Spleen (tissue), 11 donors: ENCODE measurements around the gene GCLM. TPM values are rescaled to one million over a fixed set of nuclear protein-coding genes. Genes with fewer than 3 reads are reported as not detected.

ENCODE experiments used
- DNase-seq: peaks from one replicate; pipeline ENCODE4 v3.0.0-alpha.2; 2020
- H3K27ac ChIP-seq, 8 donors: fragments of 200-600 bp; sonication (generic) in 7 of 8; 1 replicate in 4 of 8; 2 replicates in 4 of 8; pipeline versions ENCODE4 v1.5.0 to v1.8.0; 2016 to 2021; ENCODE audit warnings: inconsistent platforms in 4 of 8, mild to moderate bottlenecking in 4 of 8, moderate library complexity in 1 of 8
- H3K27me3 ChIP-seq, 7 donors: fragments of 200-600 bp; sonication (generic) in 6 of 7; replicated peaks in 1 of 7; 1 replicate in 4 of 7; 2 replicates in 3 of 7; pipeline versions ENCODE4 v1.5.0 to v1.8.0; 2016 to 2021; ENCODE audit warnings: inconsistent platforms in 3 of 7, mild to moderate bottlenecking in 1 of 7
- H3K36me3 ChIP-seq, 6 donors: fragments of 200-600 bp; sonication (generic) in 5 of 6; 1 replicate in 4 of 6; 2 replicates in 2 of 6; pipeline versions ENCODE4 v1.5.0 to v1.8.0; 2016 to 2021; ENCODE audit warnings: inconsistent platforms in 2 of 6
- H3K4me1 ChIP-seq, 6 donors: fragments of 200-600 bp; sonication (generic) in 5 of 6; 1 replicate in 3 of 6; 2 replicates in 3 of 6; pipeline versions ENCODE4 v1.5.0 to v1.8.0; 2016 to 2021; ENCODE audit warnings: inconsistent platforms in 3 of 6
- H3K4me3 ChIP-seq, 8 donors: fragments of 200-600 bp; sonication (generic) in 7 of 8; 1 replicate in 4 of 8; 2 replicates in 4 of 8; pipeline versions ENCODE4 v1.5.0 to v1.8.0; 2016 to 2021; ENCODE audit warnings: inconsistent platforms in 4 of 8, mild to moderate bottlenecking in 4 of 8, moderate library complexity in 2 of 8
- H3K9me3 ChIP-seq, 8 donors: fragments of 200-600 bp; sonication (generic) in 7 of 8; 1 replicate in 4 of 8; 2 replicates in 4 of 8; pipeline versions ENCODE4 v1.5.0 to v1.8.0; 2016 to 2021; ENCODE audit warnings: inconsistent platforms in 4 of 8
- POLR2A ChIP-seq, 3 donors: fragments of 450-650 bp; IDR thresholded peaks; one replicate each; pipeline ENCODE4 v1.5.1; 2017; ENCODE audit warnings: antibody characterized with exemption in 3 of 3, mild to moderate bottlenecking in 1 of 3
- POLR2AphosphoS5 ChIP-seq, 3 donors: sonication (generic); formaldehyde crosslinking; IDR thresholded peaks; one replicate each; pipeline ENCODE4 v1.5.1; 2017; ENCODE audit warnings: antibody characterized with exemption in 3 of 3
- WGBS, 5 donors: extraction: QIAGEN DNeasy Blood & Tissue Kit in 3 of 5; methylation state at CpG; one replicate each; pipeline versions ENCODE4 v1.1.5 to v1.1.7; 2013 to 2018; 5-methylcytosine and 5-hydroxymethylcytosine counted together
- intact Hi-C: fragments of 100-400 bp; cut with DNase I; formaldehyde crosslinking; loops from one replicate; pipeline ENCODE4 v1.15.0; 2023; ENCODE audit warnings: low total_unique reads
- polyA plus RNA-seq, 3 donors: library from polyadenylated mRNA; stranded (reverse); fragments of 200-250 nt; gene quantifications; one replicate each; pipeline ENCODE4 v1.2.1, GENCODE V29; 2013
- total RNA-seq, 7 donors: library from RNA; depleted of rRNA in 3 of 7; stranded (reverse); fragments of >200 nt in 3 of 7; fragmentation: NEBNext Ultra II Directional in 4 of 7; extraction: Animal tissue kit (Norgen Biotek cat#: 25700) in 4 of 7; gene quantifications; one replicate each; pipeline versions ENCODE4 v1.1.0 to v1.2.1, GENCODE V29; 2016 to 2021
- TF ChIP-seq, protein P1 (sequence below), 11 experiments: fragments of 200-600 bp in 7 of 11; fragments of 450-650 bp in 4 of 11; sonication (generic) in 4 of 11; IDR thresholded peaks in 8 of 11; conservative IDR thresholded peaks in 3 of 11; 1 replicate in 7 of 11; 2 replicates in 4 of 11; pipeline versions ENCODE4 v1.4.0 to v1.8.0; 2016 to 2021; ENCODE audit warnings: antibody characterized with exemption in 11 of 11, inconsistent platforms in 4 of 11, mild to moderate bottlenecking in 1 of 11
- donor health status: healthy with polysubstance abuse.
- donor health status: DM: no; HTN: no; CAD: no; lungs with moderate emphysema.
- donor health status: DM: no; HTN: no; CAD: no.
- donor health status: Bipolar disorder and iron deficiency.
- donor health status: healthy.
- donor health status: DM: no; HTN: no; CAD: no.
- donor health status: DM: yes; HTN: yes; CAD: no.

GCLM gene
- total and polyA plus RNA-seq, 10 donors: 3.6 to 23.3 (median 17.2) TPM

GRCh38 chr1:93908394-93909145 lies 660 bp downstream of the GCLM start:
- intact Hi-C loops: no loop called here
- no peaks in the 10 kb centered on the region for H3K36me3 ChIP-seq
- H3K9me3 ChIP-seq: peaks cover 0 to 6% (median 2%) of the 10 kb centered on the region in 8 donors
- DNase-seq: peak; percentile 95
- peak overlapping the region; percentile 35 to 95 (median 87) for H3K4me3 ChIP-seq
- WGBS, 5 donors: 0 to 1% (median 0%) methylated on average over 33 to 49 of the region's 49 CpGs
- no peak for TF ChIP-seq POLR2A (IDR thresholded peaks at IDR 0.05)
- TF ChIP-seq, protein P1, sequence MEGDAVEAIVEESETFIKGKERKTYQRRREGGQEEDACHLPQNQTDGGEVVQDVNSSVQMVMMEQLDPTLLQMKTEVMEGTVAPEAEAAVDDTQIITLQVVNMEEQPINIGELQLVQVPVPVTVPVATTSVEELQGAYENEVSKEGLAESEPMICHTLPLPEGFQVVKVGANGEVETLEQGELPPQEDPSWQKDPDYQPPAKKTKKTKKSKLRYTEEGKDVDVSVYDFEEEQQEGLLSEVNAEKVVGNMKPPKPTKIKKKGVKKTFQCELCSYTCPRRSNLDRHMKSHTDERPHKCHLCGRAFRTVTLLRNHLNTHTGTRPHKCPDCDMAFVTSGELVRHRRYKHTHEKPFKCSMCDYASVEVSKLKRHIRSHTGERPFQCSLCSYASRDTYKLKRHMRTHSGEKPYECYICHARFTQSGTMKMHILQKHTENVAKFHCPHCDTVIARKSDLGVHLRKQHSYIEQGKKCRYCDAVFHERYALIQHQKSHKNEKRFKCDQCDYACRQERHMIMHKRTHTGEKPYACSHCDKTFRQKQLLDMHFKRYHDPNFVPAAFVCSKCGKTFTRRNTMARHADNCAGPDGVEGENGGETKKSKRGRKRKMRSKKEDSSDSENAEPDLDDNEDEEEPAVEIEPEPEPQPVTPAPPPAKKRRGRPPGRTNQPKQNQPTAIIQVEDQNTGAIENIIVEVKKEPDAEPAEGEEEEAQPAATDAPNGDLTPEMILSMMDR (IDR thresholded peaks at IDR 0.05 in 8 of 11, conservative IDR thresholded peaks at IDR 0.05 in 3 of 11): no peak
- peak in 2 of 3 donors; percentile 0 to 47 for TF ChIP-seq POLR2AphosphoS5 (IDR thresholded peaks at IDR 0.05)
- H3K27ac ChIP-seq: peak overlapping the region; percentile 64 to 97 (median 94)
- peaks cover 9 to 59% (median 43%) of the 10 kb centered on the region in 6 donors for H3K4me1 ChIP-seq
- no peaks in the 10 kb centered on the region for H3K27me3 ChIP-seq

DNA sequence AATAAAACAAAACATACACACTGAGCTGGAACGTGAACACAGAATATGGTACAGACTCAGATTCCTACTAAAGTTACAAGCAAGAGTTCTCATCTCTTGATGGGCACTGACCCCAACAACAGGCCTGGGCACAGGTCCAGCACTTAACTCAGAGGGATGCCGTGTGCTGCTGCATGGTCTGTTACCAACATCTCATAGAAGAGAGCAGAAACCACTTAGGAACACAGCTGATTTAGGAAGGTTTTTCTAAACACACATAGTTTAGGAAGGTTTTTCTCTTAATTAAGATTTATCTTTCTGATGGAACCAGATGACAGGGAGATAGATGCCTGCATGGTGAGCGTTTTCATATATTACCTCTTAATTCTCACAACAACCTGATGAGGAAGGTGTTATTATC lies 1.5 kb downstream of the GCLM start:
- Histone ChIP-seq H3K4me3 (peak overlapping the region in 5 of 8 donors; percentile 78 to 95 (median 88)), H3K36me3 (no peaks in the 10 kb centered on the region), H3K4me1 (peaks cover 9 to 66% (median 44%) of the 10 kb centered on the region in 6 donors), H3K27me3 (no peaks in the 10 kb centered on the region), H3K9me3 (peaks cover 0 to 6% (median 2%) of the 10 kb centered on the region in 8 donors), H3K27ac (peak overlapping the region in 2 of 8 donors; percentile 92 to 97)
- no peak for DNase-seq
- WGBS, 5 donors: 46 to 62% (median 58%) methylated on average over 3 of the region's 3 CpGs
- intact Hi-C loops: no loop called here
- TF ChIP-seq POLR2AphosphoS5 (IDR thresholded peaks at IDR 0.05) (no peak), POLR2A (IDR thresholded peaks at IDR 0.05) (no peak)
- TF ChIP-seq, protein P1 (IDR thresholded peaks at IDR 0.05 in 8 of 11, conservative IDR thresholded peaks at IDR 0.05 in 3 of 11): no peak

GRCh38 chr1:93906480-93906879 lies 2.8 kb downstream of the GCLM start:
- Histone ChIP-seq H3K27ac (no peak overlapping the region), H3K27me3 (no peaks in the 10 kb centered on the region), H3K4me1 (peaks cover 9 to 66% (median 44%) of the 10 kb centered on the region in 6 donors), H3K4me3 (no peak overlapping the region), H3K36me3 (peaks cover 0 to 2% (median 0%) of the 10 kb centered on the region in 6 donors), H3K9me3 (peaks cover 0 to 6% (median 2%) of the 10 kb centered on the region in 8 donors)
- no peak for DNase-seq
- TF ChIP-seq POLR2A (IDR thresholded peaks at IDR 0.05) (no peak), POLR2AphosphoS5 (IDR thresholded peaks at IDR 0.05) (no peak)
- TF ChIP-seq, protein P1 (IDR thresholded peaks at IDR 0.05 in 8 of 11, conservative IDR thresholded peaks at IDR 0.05 in 3 of 11): no peak
- WGBS, 5 donors: 91 to 96% (median 96%) methylated on average over 3 of the region's 3 CpGs
- intact Hi-C loops: no loop called here

DNA sequence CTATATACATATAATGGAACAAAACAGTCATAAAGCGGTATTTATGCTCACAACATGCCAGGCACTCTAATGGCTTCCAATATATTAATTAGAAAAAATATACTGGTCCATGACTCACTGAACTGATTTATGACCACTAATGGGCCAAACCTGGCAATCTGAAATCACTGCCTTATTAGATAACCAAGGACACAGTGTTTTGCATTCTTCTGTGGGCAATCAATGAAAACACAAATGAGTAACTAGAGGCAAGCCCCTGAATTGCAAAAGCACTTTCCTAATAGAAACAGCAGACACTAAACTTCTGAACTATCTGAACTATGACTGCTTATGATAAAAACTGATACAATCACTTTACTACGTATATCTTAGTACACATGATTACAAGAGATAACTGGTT lies 3.5 kb downstream of the GCLM start:
- WGBS, 5 donors: 89 to 97% (median 93%) methylated on average over 2 of the region's 2 CpGs
- H3K27ac ChIP-seq: no peak overlapping the region
- intact Hi-C loops: no loop called here

More for the DNA sequence above, 3.5 kb downstream of the GCLM start:
- DNase-seq: no peak
- Histone ChIP-seq H3K4me3 (no peak overlapping the region), H3K36me3 (peaks cover 0 to 9% (median 4%) of the 10 kb centered on the region in 6 donors), H3K9me3 (peaks cover 0 to 2% (median under 1%) of the 10 kb centered on the region in 8 donors), H3K4me1 (peaks cover 9 to 66% (median 44%) of the 10 kb centered on the region in 6 donors), H3K27me3 (no peaks in the 10 kb centered on the region)
- TF ChIP-seq POLR2AphosphoS5 (IDR thresholded peaks at IDR 0.05) (no peak), POLR2A (IDR thresholded peaks at IDR 0.05) (no peak)
- TF ChIP-seq, protein P1 (IDR thresholded peaks at IDR 0.05 in 8 of 11, conservative IDR thresholded peaks at IDR 0.05 in 3 of 11): no peak
